NCI-H226 (cell line): ENCODE data around the gene SERTAD2.
A peak's percentile ranks its signal among the peaks of the same experiment; 100 is the strongest.

Source experiments
- DNase-seq: peaks from one replicate; pipeline ENCODE4 v3.0.0-alpha.2; 2015

SERTAD2 gene

GRCh38 chr2:64653109-64654062 is at the start of gene SERTAD2:
Gene SERTAD2 (minus strand): TSS chr2:64653913. CDS start chr2:64636871, 17,042 bp downstream.
- peak; percentile 82 for DNase-seq

- DNase-seq: no peak
Observed at GRCh38 chr2:64700133-64700809, 46.6 kb upstream of the SERTAD2 start.

- DNase-seq: no peak
Observed at GRCh38 chr2:64699712-64700111, 46.0 kb upstream of the SERTAD2 start.

GRCh38 chr2:64698668-64699444 is 45.1 kb upstream of the SERTAD2 start:
- DNase-seq: peak; percentile 53

- no peak for DNase-seq
Observed at GRCh38 chr2:64698177-64698643, 44.5 kb upstream of the SERTAD2 start.

- DNase-seq: peak; percentile 36
Observed at GRCh38 chr2:64697297-64698176, 43.8 kb upstream of the SERTAD2 start.

- no peak for DNase-seq
Observed at GRCh38 chr2:64696636-64697035, 42.9 kb upstream of the SERTAD2 start.

GRCh38 chr2:64695721-64696261 is 42.1 kb upstream of the SERTAD2 start:
- DNase-seq: no peak

- peak; percentile 87 for DNase-seq
Observed at GRCh38 chr2:64692401-64692800, 38.7 kb upstream of the SERTAD2 start.

- DNase-seq: no peak
Observed at GRCh38 chr2:64688909-64689308, 35.2 kb upstream of the SERTAD2 start.

- no peak for DNase-seq
Observed at GRCh38 chr2:64686283-64686956, 32.7 kb upstream of the SERTAD2 start.

- no peak for DNase-seq
Observed at GRCh38 chr2:64685430-64685829, 31.7 kb upstream of the SERTAD2 start.

- no peak for DNase-seq
Observed at GRCh38 chr2:64683771-64684510, 30.2 kb upstream of the SERTAD2 start.

- DNase-seq: no peak
Observed at GRCh38 chr2:64681479-64681967, 27.8 kb upstream of the SERTAD2 start.

GRCh38 chr2:64679673-64680425 is 26.1 kb upstream of the SERTAD2 start:
- no peak for DNase-seq

GRCh38 chr2:64678771-64679590 is 25.3 kb upstream of the SERTAD2 start:
- no peak for DNase-seq

GRCh38 chr2:64677530-64677929 is 23.8 kb upstream of the SERTAD2 start:
- no peak for DNase-seq

GRCh38 chr2:64675860-64676259 is 22.1 kb upstream of the SERTAD2 start:
- no peak for DNase-seq
